GM23248 (cell line): Measurements from ENCODE around the gene SMYD3.

ENCODE experiments used
- EZH2 ChIP-seq: fragments of 200-600 bp; sonication (generic); IDR thresholded peaks from 2 replicates; pipeline ENCODE4 v1.6.1; 2018; ENCODE audit warnings: antibody characterized with exemption, mild to moderate bottlenecking; ENCODE audit not compliant: insufficient read depth, poor library complexity, severe bottlenecking
- EZH2phosphoT487 ChIP-seq: fragments of 200-600 bp; sonication (generic); IDR thresholded peaks from 2 replicates; pipeline ENCODE4 v1.6.1; 2018; ENCODE audit warnings: antibody characterized with exemption, moderate library complexity, mild to moderate bottlenecking, low read depth; ENCODE audit not compliant: insufficient read depth

GRCh38 chr1:246214708-246215509 is 292.2 kb downstream of the SMYD3 start:
- TF ChIP-seq EZH2 (no peak), EZH2phosphoT487 (no peak)
